GM19463 (cell line): ENCODE measurements around the gene SNORC.
"Not testable (repeated sequence)": the region's sequence is repeated elsewhere in the genome, so short reads cannot be mapped to it uniquely, and the experiment has no call there.

ENCODE experiments used
- ATAC-seq: cut with Tn5 transposase; IDR thresholded peaks from one replicate; pipeline ENCODE4 v1.9.1; 2021; ENCODE audit warnings: mild to moderate bottlenecking, moderate library complexity; ENCODE audit not compliant: unreplicated experiment

SNORC gene

GRCh38 chr2:232896111-232896510 is 26.0 kb downstream of the SNORC start:
- ATAC-seq: no peak

- no peak for ATAC-seq
Measured at GRCh38 chr2:232896720-232897597, 26.9 kb downstream of the SNORC start.

GRCh38 chr2:232897598-232898408 is 27.7 kb downstream of the SNORC start:
- ATAC-seq: no peak

- ATAC-seq: no peak
Measured at GRCh38 chr2:232898592-232899543, 28.8 kb downstream of the SNORC start.

GRCh38 chr2:232900811-232901735 is 31.0 kb downstream of the SNORC start:
- no peak for ATAC-seq

- no peak for ATAC-seq
Measured at GRCh38 chr2:232901736-232902578, 31.9 kb downstream of the SNORC start.

GRCh38 chr2:232903989-232904388 is 33.9 kb downstream of the SNORC start:
- ATAC-seq: no peak

- ATAC-seq: not testable (repeated sequence)
Measured at GRCh38 chr2:232906867-232907717, 37.0 kb downstream of the SNORC start.

- not testable (repeated sequence) for ATAC-seq
Measured at GRCh38 chr2:232907718-232908085, 37.6 kb downstream of the SNORC start.

- ATAC-seq: no peak
Measured at GRCh38 chr2:232908695-232909094, 38.6 kb downstream of the SNORC start.

- ATAC-seq: no peak
Measured at GRCh38 chr2:232910376-232910775, 40.3 kb downstream of the SNORC start.

GRCh38 chr2:232911712-232912277 is 41.7 kb downstream of the SNORC start:
- no peak for ATAC-seq

- ATAC-seq: no peak
Measured at GRCh38 chr2:232913903-232914302, 43.8 kb downstream of the SNORC start.

GRCh38 chr2:232919141-232919540 is 49.1 kb downstream of the SNORC start:
- ATAC-seq: no peak

- no peak for ATAC-seq
Measured at GRCh38 chr2:232920055-232920454, 50.0 kb downstream of the SNORC start.

- no peak for ATAC-seq
Measured at GRCh38 chr2:232920760-232921159, 50.7 kb downstream of the SNORC start.

- ATAC-seq: no peak
Measured at GRCh38 chr2:232924433-232924832, 54.4 kb downstream of the SNORC start.
